Fibroblast of skin of right quadriceps (primary cell): Measurements from ENCODE around the gene LBX1.

Experiments
- DNase-seq: peaks from one replicate; pipeline ENCODE4 v3.0.0-alpha.2; 2013

The LBX1 gene

DNA sequence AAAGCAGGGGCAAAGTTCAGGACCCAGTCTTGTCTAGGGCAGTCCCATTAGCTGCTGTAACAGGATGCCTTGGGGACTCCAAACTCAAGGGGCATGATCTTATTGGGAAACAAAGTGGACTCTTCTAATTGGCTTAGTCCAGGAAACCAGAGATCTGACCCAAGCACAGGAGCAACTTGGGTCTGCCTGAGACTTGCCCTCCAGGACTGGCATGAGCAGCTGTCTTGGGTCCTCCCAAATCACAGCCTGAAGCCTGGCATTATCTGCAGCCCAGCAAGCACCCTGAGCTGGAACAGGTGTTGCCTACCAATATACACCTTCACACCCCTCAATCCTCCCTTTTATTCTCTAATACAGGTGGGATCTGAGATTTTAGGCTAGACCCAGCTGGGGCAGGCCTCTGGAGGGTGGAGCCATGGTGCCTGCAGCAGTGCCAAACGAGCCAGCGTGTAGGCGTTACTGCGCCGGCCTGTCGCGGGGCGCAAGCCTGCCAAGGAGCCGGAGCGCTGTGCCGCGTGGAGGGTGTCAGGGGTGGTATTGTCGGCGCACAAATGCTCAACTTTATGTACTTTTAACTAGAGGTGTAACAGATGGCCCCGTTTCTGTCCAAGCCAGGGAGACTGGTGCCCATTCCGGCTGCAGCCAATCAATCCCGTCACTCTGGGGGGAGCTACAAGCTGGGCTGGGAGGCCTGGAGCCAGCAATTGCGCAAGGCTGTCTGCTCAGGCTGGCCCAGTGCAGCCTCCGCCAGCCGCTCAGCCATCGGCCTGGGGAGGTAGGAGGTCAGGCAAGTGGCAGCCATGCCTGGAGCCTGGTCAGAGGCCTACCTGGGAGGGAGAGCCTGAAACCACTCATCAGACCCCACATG lies 12.8 kb upstream of the LBX1 start:
- no peak for DNase-seq

DNA sequence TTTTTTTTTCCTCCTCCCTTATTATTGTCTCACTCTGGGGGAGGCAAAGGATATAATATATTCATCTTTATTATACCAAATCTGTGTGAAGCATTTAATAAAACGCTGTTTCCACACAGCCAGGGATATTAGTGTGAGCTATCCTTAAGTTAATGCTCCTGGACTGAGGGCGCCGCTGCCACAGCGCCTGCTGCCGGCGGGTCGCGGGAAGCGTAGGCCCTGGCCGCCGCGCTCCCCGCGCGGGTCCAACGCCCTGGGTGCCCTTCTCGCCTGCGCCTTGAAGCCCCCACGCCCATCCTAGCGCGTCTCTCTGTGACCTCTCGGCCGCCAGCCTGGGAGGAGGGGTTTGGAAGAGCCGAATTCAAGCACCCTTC lies 9.5 kb upstream of the LBX1 start:
- DNase-seq, result no peak

DNA sequence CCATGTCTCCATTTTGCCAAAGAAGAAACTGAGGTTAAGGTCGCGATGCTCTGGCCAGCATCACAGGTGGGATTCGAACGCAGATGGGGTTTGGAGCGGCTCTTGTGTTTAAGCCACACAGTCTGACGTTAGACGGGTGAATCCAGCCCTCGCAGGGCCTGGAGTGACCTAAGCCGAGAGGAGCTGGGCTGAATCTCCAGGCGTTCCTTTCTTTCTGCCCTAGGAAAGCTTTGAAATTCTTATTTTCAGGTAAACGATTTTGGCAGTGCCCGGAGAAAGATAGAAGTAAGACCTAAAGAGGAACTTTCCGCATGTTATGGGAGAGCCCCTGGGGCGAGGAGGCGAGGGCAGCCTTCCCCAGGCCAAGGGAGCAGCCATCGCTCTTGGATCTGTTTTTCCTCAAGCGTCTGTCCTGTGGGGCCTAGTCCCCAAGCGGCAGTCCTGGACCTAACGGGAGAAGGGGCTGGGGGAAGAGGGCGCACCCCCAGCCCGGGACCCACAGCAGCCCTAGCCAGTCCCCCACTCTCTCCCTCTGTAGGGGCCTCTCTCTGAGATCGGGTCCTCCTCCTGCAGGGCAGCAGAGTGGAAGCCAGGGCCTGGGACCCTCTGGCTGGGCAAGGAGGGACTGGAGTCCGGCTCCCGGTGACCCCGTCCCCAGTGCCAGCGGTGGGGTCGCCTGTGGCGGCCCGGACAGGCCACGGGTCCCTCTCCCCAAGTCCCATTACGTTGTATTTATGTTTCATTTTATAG lies 8.9 kb upstream of the LBX1 start:
- no peak for DNase-seq

DNA sequence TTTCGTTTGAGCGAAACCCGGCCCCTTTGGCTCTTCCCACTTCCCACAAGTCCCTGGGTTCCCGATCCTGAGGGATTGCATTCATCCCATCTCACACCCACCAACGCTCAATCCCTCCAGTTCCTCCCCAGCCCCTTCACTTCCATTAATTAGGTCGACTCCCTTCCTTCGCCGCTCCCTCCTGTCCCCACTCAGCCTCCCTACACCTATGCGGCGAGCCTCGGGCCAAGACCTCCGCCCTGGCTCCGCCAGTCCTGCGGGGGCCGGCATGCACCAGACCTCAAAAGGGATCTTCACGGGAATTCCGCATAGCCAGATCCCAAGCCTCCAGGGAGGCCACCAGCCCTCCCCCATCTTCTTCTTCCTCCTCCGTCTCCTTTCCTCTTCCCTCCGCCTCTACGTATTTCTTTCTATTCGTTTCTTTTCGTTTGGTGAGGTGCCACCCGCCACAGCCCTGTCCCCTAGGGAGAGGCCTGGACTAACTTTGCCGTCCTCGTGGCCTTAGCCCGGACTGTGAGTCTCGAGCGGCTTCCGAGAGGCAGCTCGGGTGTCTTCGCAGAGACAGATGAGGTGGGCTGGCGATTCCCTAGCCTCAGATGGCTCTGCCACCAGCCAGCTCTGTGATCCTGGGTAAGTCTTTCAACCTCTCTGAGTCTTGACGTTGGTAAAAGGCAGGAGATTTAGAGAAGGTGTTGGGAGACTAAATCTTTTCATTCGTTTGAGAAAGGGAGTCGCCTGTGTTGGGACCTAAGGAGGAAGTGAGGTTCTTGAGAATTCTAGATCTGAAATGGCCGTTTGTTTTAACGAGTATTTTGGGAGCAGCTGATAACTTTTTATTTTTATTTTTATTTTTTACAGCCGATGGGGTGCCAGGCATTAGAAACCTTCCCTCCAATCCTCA lies 8.1 kb upstream of the LBX1 start:
- no peak for DNase-seq

DNA sequence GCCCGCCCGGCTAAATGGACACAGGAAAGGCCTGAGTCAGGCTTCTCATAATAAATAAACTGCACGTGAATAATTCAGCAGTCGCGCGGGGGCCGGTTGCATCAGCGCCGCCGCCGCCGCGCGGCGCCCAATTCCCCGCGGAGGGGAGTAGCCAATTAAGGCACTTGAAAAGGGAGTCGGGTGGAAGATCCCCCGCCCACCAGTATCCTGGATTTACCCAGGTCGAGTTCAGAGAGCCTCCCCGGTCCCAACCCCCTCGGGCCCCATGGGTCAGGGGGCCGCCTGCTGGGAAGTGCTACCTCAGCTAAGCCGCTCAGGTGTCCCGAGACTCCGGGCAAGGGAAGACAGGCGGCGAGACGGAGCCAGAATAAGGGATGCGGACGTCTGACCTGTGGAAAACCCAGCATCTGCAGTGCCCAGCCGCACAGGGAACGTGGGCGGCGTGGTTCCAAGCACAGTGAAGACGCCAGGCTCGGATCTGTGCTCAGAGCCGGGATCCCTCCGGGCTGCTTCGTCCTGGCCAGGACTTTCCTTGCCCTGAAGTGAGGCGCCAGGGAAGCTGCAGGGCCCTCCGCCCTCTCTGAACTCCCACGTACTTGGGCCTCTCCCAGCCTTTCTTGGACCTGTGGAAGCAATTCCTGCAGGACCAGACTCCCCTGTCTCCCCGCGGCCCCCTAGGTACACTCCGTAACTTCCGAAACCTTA lies 7.3 kb upstream of the LBX1 start:
- no peak for DNase-seq

DNA sequence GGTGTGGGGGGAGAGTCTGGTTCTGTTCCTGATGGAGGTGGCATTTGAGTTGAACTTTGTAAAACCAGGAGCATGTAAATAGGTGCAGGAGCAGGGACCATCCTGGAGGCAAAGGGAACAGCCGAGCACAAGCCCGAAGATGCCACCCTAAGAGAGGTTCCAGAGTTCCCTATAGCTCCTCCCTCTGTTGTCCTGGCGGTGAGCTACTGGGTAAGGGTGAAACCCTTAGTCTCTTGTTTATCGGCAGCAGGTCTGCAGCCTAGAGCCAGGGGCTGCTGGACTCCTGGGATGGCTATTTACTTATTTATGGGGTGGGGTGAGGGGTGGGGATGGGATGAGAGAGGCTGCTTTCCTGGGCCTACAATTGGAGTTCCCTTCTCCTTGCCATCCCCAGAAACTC lies 6.5 kb upstream of the LBX1 start:
- no peak for DNase-seq

DNA sequence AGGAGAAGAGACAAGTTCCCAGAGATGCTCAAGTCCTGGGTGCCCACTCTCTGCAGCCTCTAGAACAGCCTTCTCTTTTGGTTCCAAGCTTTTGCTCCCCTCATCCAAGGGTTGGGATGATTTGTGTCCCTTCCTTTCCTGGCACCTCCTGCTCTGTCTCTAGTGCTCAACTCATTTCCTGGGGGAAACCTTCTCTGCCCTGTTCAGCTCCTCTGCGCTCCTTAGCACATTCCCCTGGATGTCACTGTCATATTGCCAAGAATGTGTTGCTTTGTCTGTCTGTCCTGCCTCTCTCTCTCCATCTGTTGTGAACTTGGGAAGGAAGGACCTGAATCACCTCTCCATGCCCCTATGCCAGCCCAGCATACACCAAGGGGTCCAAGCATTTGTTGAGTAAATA lies 5.1 kb upstream of the LBX1 start:
- no peak for DNase-seq

DNA sequence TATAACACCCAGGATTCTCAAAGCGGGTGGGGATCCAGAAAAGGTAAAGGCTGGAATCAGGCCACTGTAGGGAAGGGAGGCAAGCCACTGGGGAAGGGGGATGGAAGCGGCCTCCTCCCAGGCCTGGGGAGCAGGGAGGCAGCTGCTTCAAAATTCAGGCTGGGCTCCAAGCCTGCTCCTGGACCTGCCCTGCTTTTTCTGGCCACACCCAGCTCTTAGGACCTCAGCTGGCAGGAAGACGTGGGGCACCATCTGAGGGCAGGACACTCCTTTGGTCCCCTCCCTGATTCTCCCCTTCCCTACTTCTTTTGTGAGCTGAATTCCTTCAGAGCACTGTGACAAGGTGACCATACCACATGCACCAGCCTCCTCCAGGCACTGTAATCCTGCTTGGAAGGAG lies 4.6 kb upstream of the LBX1 start:
- DNase-seq, result no peak

DNA sequence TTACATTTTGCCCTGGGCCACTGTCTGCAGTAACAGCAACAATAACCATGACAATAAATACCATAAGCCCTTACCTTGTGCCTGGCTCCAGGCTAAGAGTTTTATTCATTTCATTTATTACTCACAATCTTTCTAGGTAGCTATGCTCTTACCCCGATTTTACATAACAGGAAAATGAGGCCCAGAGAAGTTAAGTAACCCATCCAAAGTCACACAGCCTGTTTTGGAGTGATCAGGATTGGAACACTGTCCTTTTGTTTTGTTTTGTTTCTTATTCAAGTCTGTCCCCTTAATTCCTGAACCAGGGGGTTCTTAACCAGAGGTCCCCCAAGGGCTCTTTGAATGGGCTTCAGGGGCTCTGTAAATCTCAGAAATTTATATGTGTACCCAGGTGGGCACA lies 4.2 kb upstream of the LBX1 start:
- DNase-seq, result no peak

DNA sequence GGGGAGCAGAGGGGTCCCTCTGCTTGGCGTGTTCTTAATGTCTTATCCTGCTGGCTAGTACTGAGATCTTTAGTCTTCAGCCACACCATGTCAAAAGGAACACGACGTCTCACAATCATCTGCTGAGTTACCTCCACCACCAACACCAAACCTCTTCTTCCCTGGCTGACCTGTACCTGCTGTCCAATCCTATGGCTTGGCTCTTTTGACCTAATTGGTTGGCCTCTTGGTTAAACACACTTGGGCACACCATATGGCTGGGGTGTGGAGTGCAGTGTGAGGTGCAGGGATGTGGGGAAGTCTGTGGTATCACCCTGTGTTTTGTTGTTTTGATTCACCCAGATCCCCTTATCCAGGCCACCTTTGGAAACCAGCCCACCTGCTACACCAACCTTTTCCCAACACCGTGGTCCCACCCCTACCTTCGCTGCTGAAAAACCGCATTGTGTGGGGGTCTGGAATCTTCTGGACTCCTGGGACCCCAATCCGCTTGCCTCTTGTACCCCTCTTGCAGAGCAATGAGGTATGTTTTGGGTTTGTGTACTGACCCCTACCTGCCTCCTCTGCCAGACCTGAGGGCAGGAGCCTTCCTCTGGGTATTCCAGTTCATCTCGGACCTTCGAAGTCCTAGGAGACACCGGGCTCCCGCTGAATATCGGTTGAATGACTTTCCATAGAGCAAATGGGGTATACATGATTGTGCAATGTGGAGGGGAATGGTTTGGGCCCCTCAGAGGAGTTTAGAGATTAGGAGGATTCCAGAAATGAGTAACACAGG lies 2.8 kb upstream of the LBX1 start:
- DNase-seq, result no peak

DNA sequence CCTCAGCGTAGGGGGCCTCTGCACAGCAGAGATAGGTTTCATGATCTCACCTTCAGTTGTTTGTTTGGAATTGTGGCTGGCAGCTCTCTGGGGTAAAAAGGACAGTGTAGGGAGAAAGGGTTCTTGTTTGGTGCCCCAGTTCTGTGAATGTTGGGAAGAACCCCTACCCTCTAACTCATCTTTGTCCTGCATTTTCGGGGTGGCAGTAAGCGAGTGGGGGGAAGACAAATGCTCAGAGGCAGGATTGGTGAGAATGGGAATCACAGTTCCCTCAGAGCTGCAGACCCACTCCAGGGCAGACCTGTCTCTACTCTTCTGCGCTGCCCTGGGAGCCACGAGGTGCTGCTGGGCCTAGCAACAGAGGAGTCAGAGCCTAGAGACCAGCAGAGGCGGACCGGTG lies 1.8 kb upstream of the LBX1 start:
- no peak for DNase-seq

DNA sequence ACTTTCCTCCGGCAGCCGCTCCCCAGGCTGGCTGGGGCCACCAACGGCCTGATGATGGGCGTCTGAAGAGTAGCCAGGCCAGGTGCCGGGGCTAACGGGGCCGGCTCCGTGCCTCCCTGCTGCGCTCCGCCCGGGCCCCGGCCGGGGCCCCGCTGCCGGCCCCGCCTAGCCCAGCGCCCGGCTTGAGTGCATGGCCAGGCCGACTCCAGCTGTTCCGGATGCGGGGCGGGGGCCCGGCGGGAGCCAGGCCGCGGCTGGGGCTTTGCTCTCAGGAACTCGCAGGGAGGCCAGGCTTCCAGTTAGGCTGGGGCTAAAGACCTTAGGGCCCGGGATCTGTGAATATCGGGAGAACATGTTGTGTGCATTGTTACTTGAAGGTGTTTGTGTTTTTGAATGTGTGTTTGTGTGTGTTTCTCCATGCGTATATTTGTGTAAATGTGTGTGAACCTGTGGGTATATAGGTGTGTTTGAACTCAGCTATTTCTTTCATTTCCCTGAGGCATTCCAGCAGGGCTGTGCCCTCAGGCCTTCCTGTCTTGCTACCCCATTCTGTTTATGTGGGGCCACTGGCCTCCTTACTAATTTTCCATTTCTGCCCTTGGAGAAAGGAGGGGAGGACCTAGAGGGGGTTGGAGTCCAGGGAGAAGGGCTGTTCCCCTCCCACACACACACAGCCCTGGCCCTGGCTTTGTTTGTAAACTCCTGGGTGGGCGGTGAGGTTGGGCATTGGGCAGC lies 1.1 kb upstream of the LBX1 start:
- no peak for DNase-seq

DNA sequence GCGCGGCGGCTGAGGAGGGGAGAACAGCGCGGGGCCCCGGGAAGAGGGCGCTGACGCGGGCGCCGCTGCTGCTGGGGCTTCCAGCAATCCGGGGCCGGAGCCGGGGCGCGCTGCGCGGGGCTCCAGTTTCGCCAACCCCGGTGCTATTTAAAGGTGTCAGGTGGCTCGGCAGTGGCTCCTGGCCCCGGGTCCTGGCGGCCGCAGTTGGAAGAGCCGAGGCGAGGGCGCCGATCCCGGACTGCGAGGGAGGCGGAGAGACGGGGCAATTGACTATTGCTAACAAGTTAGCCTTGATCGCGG lies 347 bp downstream of the LBX1 start:
- no peak for DNase-seq

DNA sequence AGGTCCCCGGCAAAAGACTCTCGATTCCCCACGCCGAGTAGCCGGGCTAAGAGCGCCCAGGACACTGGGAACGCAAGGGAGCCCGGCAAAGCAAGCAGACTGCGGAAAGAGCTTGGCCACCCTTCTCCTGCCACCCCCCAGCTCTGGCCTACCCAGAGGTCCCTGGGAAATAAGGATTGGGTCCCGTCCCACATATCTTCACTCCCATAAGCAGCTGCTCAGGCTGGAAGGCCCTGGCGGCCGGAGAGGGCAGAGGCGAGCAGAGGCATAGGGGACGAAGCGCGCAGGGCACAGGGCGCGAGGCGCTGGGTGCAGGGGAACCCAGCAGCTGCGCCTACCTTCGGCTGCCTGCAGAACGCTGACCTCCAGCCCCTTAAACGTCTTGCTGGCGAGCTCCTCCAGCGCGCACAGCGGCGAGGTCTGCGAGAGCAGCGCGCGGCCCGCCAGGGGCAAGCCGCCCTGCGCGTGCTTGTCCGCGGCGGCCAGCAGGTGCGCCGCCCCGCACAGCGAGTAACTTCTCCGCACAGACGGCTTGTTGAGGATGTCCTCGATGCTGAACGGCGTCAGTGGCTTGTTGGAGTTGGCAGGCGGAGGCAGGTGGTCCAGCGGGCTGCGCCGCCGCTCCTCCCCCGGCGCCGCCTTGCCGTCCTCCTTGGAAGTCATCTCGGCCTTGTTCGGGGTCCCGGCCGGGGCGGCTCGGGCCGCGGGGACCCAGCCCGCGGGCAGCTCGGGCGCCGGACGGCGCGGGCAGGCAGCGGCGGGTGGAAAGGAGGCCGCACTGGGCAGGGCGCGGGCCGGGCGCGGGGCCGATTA lies 904 bp downstream of the LBX1 start:
- no peak for DNase-seq

DNA sequence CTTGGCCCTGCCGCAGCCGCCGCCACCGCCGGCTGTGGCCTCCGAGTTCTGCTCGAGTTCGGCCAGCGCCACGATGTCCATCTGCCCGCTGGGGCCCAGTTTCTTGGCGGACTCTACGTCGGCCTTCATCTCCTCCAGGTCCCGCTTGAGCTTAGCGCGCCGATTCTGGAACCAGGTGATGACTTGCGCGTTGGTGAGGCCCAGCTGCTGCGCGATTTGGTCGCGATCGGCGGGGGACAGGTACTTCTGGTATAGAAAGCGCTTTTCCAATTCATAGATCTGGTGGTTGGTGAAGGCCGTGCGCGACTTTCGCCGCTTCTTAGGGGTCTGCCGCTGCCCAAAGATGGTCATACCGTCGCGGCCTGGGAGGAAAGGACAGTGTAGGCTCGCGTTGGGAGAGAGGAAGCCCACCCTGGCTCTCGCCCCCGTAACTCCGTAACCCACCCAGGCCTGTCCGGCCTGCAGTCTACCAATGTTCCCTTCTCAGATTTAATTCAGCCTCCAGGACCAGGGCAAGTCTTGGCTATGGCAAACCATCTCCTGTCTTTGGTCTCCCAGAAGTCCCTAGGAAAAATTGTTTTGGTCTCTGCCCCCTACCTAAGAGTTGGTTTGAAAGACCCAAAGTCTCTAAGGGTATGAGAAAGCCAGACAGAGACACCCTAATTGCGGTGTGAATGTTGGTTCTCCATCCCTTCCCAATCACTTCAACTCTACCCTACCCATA lies 1.7 kb downstream of the LBX1 start:
- DNase-seq, result no peak

DNA sequence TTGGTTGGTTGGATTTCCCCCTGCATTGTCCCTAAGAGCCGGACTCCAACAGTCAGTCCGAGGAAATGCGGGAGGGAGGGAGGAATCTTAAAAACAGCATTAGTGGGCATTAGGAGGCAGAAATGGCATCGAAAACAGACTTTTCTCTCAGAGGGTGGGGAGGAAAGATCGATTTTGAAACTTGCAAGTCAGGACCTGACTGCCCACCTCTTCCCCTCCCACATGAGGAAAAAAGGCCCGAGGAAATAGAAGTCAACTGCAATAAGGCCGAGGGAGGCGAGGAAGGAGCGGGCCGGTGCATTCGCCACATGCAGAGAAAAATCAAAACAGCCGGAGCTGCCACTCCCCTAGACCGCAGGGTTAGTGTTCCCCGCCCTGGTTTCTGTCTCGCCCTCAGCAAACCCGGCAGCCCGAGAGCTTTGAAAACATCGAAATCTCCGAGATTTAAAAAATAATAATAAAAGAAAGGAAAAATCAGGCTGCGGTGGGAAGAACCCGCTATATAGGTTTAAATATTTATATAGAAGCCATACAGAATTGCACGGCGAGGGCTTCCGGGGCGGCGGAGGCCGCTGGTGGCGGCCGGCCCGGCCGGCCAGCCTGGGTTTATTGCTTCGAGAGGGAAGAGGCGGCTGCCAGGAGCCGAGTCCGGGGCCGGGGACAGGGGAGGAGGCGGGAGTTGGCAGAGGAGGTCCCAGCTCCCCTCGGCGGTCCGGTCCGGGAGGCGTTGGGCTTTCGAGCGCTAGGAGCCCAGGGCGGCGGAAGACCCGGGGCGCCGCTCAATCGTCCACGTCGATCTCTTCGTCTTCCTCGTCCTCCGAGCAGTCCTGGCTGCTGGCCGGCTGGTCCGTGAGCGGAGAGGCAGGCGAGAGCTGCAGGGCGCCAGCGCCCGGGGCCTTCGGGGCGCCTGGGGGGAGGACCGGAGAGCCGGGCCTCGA lies 2.5 kb downstream of the LBX1 start:
- DNase-seq, result no peak

DNA sequence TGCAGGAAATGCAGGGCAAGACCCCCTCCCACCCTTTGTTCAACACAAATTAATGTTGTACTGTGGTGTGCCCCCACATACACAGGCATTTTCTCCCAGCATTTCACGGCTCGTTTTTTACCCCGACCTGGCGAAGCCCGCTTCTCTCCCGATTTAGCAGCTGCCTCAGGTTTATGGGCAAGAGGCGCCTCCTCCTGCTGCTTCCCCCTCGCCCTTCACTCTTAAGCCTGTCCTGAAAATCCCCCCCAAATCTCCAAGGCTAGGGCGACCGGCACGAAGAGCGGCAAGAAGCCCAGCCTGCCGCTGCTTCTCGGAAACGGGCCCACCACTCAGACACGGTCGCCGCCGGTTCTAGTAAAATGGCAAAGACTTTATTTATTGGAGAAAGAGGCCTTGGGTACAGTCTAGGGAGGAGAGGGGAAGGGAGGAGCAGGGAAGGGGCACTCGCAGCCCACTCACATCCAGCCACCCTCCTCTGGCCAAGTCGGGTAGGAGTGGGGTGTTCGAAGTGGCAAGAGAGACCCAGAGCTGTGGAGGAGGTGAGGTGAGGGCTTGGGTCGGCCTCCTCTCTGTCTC lies 3.3 kb downstream of the LBX1 start:
- DNase-seq, result no peak
